GM23248 (cell line): ENCODE data around the gene KIF4A. TPM values are rescaled to one million over a fixed set of nuclear protein-coding genes. Genes with fewer than 3 reads are reported as not detected.

Experiments
- DNase-seq: peaks from one replicate; pipeline ENCODE4 v3.0.0-alpha.2; 2015
- H2AFZ ChIP-seq: fragments of 200-600 bp; sonication (generic); 2 replicates; pipeline ENCODE4 v1.6.1; 2016; ENCODE audit warnings: antibody characterized with exemption
- H3F3A ChIP-seq: fragments of 200-600 bp; sonication (generic); 2 replicates; pipeline ENCODE4 v1.6.1; 2016; ENCODE audit warnings: mild to moderate bottlenecking, antibody characterized with exemption, mixed run types; ENCODE audit not compliant: insufficient read depth
- H3K27ac ChIP-seq: fragments of 200-600 bp; sonication (generic); 2 replicates; pipeline ENCODE4 v1.5.1; 2016; ENCODE audit warnings: mild to moderate bottlenecking
- H3K27me3 ChIP-seq: fragments of 200-600 bp; sonication (generic); replicated peaks from 2 replicates; pipeline ENCODE4 v1.6.1; 2016; ENCODE audit warnings: mild to moderate bottlenecking; ENCODE audit not compliant: insufficient read depth
- H3K36me3 ChIP-seq: fragments of 200-600 bp; sonication (generic); 2 replicates; pipeline ENCODE4 v1.6.1; 2016; ENCODE audit warnings: low read depth, mild to moderate bottlenecking
- H3K4me1 ChIP-seq: fragments of 200-600 bp; sonication (generic); 2 replicates; pipeline ENCODE4 v1.6.1; 2016; ENCODE audit warnings: mild to moderate bottlenecking; ENCODE audit not compliant: insufficient read depth
- H3K4me2 ChIP-seq: fragments of 200-600 bp; sonication (generic); one replicate; pipeline ENCODE4 v1.6.1; 2016; ENCODE audit warnings: mild to moderate bottlenecking; ENCODE audit not compliant: unreplicated experiment
- H3K4me3 ChIP-seq: fragments of 200-600 bp; sonication (generic); 2 replicates; pipeline ENCODE4 v1.5.1; 2016; ENCODE audit warnings: mild to moderate bottlenecking
- H3K79me2 ChIP-seq: fragments of 200-600 bp; sonication (generic); 2 replicates; pipeline ENCODE4 v1.6.1; 2016; ENCODE audit warnings: mild to moderate bottlenecking; ENCODE audit not compliant: insufficient read depth
- H3K9ac ChIP-seq: fragments of 200-600 bp; sonication (generic); 2 replicates; pipeline ENCODE4 v1.6.1; 2016; ENCODE audit warnings: mild to moderate bottlenecking
- H3K9me2 ChIP-seq: fragments of 200-600 bp; sonication (generic); 2 replicates; pipeline ENCODE4 v1.6.1; 2016; ENCODE audit warnings: mixed run types, mild to moderate bottlenecking, moderate library complexity; ENCODE audit not compliant: insufficient read depth
- H3K9me3 ChIP-seq: fragments of 200-600 bp; sonication (generic); one replicate; pipeline ENCODE4 v1.6.1; 2017; ENCODE audit warnings: low read depth
- H4K20me1 ChIP-seq: fragments of 200-600 bp; sonication (generic); 2 replicates; pipeline ENCODE4 v1.6.0; 2016; ENCODE audit not compliant: insufficient read depth
- EZH2 ChIP-seq: fragments of 200-600 bp; sonication (generic); IDR thresholded peaks from 2 replicates; pipeline ENCODE4 v1.6.1; 2018; ENCODE audit warnings: antibody characterized with exemption, mild to moderate bottlenecking; ENCODE audit not compliant: insufficient read depth, poor library complexity, severe bottlenecking
- EZH2phosphoT487 ChIP-seq: fragments of 200-600 bp; sonication (generic); IDR thresholded peaks from 2 replicates; pipeline ENCODE4 v1.6.1; 2018; ENCODE audit warnings: antibody characterized with exemption, moderate library complexity, mild to moderate bottlenecking, low read depth; ENCODE audit not compliant: insufficient read depth
- WGBS, 2 experiments: methylation state at CpG; one replicate each; pipeline ENCODE4 v1.1.6; 2015 to 2017; ENCODE audit warnings: low lambda C conversion rate in 2 of 2, low coverage in 1 of 2; ENCODE audit errors: missing lambda C conversion rate in 2 of 2; 5-methylcytosine and 5-hydroxymethylcytosine counted together
- in situ Hi-C: fragments of 300-500 bp; cut with MboI; formaldehyde crosslinking; loops from 2 replicates; pipeline ENCODE4 v1.15.0; 2020
- polyA plus RNA-seq: library from polyadenylated mRNA; unstranded; fragments of >200 nt; fragmentation: Nextera tagmentation; extraction: Ambion mirVana; gene quantifications from 2 replicates; pipeline ENCODE4 v1.2.1, GENCODE V29; 2016
- total RNA-seq: library from RNA; depleted of rRNA; stranded (reverse); fragments of >200 nt; shearing (Covaris generic); gene quantifications from 2 replicates; pipeline ENCODE4 v1.2.3, GENCODE V29; 2014

The KIF4A gene
- total and polyA plus RNA-seq, 2 experiments from 2014 or later = 5.6 to 7.6 TPM

DNA sequence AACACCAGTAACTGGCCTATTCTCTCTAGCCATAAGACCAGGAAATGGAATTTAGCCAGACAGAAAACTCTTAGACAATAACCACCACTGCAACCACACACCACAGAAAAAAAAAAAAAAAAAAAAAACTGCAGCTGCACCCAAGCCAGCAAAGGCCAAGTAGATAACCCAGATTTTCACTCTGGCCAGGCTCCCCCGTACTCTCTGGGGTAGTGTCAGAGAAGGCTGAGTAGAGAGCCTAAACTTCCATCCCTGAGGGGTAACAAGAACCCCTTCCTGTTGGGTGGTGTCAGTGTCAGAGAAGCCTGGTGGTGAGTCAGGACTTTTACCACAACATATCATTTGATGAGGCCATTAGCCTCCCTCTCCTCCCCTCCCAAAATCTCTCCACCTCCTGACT, 149.1 kb downstream of the KIF4A start:
- no peak overlapping the region for H2AFZ ChIP-seq
- in situ Hi-C loops = no loop called here

DNA sequence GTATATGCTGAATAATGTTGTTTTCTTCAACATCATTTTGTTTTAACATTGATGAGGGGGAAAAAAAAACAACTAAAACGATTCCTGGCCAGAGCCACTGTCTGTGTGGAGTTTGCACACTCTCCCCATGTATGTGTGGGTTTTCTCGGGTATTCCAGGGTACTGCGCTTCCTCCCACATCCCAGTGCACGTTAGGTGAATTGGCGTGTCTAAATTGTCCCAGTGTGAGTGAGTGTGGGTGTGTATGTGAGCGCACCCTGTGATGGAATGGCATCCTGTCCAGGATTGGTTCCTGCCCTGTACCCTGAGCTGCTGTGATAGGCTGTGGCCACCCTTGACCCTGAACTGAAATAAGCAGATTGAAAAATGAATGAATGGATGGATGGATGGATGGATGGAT, 152.3 kb downstream of the KIF4A start:
- no peaks in the 10 kb centered on the region for H3K9me2 ChIP-seq
- H3K9ac ChIP-seq = no peak overlapping the region
- H3K4me1 ChIP-seq = no peaks in the 10 kb centered on the region
- no peaks in the 10 kb centered on the region for H3F3A ChIP-seq
- H3K27ac ChIP-seq = no peak overlapping the region
- no peaks in the 10 kb centered on the region for H3K79me2 ChIP-seq
- no peaks in the 10 kb centered on the region for H3K9me3 ChIP-seq
- WGBS, 2 experiments = 63 to 67% methylated on average over 6 of the region's 6 CpGs
- no peak for DNase-seq
- no peaks in the 10 kb centered on the region for H4K20me1 ChIP-seq
- H3K27me3 ChIP-seq = no peaks in the 10 kb centered on the region
- no peak overlapping the region for H3K4me3 ChIP-seq
- in situ Hi-C loops = no loop called here
- no peaks in the 10 kb centered on the region for H3K36me3 ChIP-seq
- no peak overlapping the region for H2AFZ ChIP-seq
- TF ChIP-seq EZH2 (no peak), EZH2phosphoT487 (no peak)
- H3K4me2 ChIP-seq = no peak overlapping the region

More for the DNA sequence above, 149.1 kb downstream of the KIF4A start:
- Histone ChIP-seq H3F3A (no peaks in the 10 kb centered on the region), H3K4me2 (no peak overlapping the region), H3K79me2 (no peaks in the 10 kb centered on the region), H3K9me3 (no peaks in the 10 kb centered on the region), H3K4me3 (no peak overlapping the region), H3K27me3 (no peaks in the 10 kb centered on the region), H4K20me1 (no peaks in the 10 kb centered on the region), H3K9me2 (no peaks in the 10 kb centered on the region), H3K9ac (no peak overlapping the region), H3K36me3 (no peaks in the 10 kb centered on the region), H3K4me1 (peaks cover 5% of the 10 kb centered on the region; the same call in 1 of the 2 replicates), H3K27ac (no peak overlapping the region)
- 13 to 57% methylated on average over 1 of the region's 1 CpG for WGBS, 2 experiments
- peak; percentile 25 for DNase-seq
- TF ChIP-seq EZH2phosphoT487 (no peak), EZH2 (no peak)

DNA sequence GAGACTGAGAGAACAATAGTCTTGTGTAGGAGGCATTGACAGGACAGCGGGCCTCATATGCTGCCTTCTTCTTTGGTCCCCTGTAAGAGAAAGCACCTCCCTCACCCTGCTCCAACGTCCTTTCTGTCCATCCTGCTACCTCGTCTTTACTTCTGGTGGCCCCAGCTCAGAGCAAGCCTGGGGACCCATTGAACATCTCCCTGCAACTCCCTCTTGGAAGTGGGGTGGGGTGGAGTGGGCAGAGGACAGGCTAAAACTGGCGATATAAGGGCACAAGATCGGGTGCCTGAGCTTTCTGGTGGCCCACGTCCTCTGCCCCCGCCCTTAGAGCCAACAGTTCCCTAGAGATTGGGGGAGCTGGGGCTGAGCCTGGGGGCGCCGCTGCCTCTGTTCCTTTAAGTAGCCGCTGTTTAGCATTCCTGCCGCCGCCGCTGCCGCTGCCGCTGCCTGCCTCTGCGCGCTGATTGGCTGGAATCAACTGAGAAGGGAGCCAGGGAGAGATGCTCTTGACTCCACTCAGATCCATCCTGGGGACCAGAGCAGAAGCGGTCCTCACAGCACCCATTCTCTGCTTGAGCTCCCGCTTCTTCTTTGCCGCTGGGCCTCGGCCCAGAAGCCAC, 154.5 kb downstream of the KIF4A start, which contains the start of gene DLG3:
Gene DLG3, plus strand, starts transcription at position 510 of the 620 bp plus-strand sequence. CDS start 367 bp downstream, outside the sequence.
- Histone ChIP-seq H3K9me2 (no peaks in the 10 kb centered on the region), H3K27ac (no peak within 1 kb of the TSS), H4K20me1 (no peaks in the 10 kb centered on the region), H3K4me3 (0 out of 2 replicates have a peak within 1 kb of the TSS, but pooled peaks have one; percentile 37), H3K27me3 (no peaks in the 10 kb centered on the region), H3K4me1 (no peaks in the 10 kb centered on the region), H3K4me2 (no peak within 1 kb of the TSS), H3F3A (no peaks in the 10 kb centered on the region), H3K9me3 (no peaks in the 10 kb centered on the region), H3K36me3 (no peaks in the 10 kb centered on the region), H2AFZ (0 out of 2 replicates have a peak within 1 kb of the TSS, but pooled peaks have one; percentile 30), H3K9ac (no peak within 1 kb of the TSS), H3K79me2 (no peaks in the 10 kb centered on the region)
- in situ Hi-C loops = no loop called here
- peak; percentile 60 for DNase-seq
- TF ChIP-seq EZH2phosphoT487 (no peak), EZH2 (no peak)
- WGBS, 2 experiments = 9 to 29% methylated on average over 4 to 11 of the region's 21 CpGs

DNA sequence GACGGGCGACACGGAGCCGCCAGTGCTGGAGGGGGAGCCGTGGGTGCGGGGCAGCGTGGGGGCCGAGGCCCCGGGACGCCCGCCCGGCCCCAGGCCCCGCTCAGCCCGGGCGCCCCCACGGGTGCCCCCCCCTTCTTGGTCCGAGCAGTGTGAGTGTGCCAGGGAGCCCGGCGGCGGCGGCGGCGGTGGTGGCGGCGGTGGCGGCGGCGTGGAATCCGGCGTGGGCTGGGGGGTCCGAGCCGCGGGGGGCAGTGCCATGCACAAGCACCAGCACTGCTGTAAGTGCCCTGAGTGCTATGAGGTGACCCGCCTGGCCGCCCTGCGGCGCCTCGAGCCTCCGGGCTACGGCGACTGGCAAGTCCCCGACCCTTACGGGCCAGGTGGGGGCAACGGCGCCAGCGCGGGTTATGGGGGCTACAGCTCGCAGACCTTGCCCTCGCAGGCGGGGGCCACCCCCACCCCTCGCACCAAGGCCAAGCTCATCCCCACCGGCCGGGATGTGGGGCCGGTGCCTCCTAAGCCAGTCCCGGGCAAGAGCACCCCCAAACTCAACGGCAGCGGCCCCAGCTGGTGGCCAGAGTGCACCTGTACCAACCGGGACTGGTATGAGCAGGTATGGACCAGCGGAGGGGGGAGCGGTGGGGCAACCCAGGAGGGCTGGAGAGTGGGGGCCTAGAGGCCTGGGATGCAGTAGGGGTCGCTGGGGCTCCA, 155.2 kb downstream of the KIF4A start:
- no peaks in the 10 kb centered on the region for H3K4me1 ChIP-seq
- no peaks in the 10 kb centered on the region for H4K20me1 ChIP-seq
- no peaks in the 10 kb centered on the region for H3K36me3 ChIP-seq
- H3K27me3 ChIP-seq = no peaks in the 10 kb centered on the region
- no peaks in the 10 kb centered on the region for H3F3A ChIP-seq
- 0 out of 2 replicates have a peak overlapping the region, but pooled peaks have one; percentile 37 for H3K4me3 ChIP-seq
- no peaks in the 10 kb centered on the region for H3K9me2 ChIP-seq
- in situ Hi-C loops = no loop called here
- H3K4me2 ChIP-seq = no peak overlapping the region
- H3K27ac ChIP-seq = no peak overlapping the region
- H2AFZ ChIP-seq = 0 out of 2 replicates have a peak overlapping the region, but pooled peaks have one; percentile 30
- 0 to 1% methylated on average over 1 to 14 of the region's 61 CpGs for WGBS, 2 experiments
- no peaks in the 10 kb centered on the region for H3K79me2 ChIP-seq
- no peak overlapping the region for H3K9ac ChIP-seq
- TF ChIP-seq EZH2phosphoT487 (no peak), EZH2 (no peak)
- no peaks in the 10 kb centered on the region for H3K9me3 ChIP-seq
- DNase-seq = no peak
